Tibial artery (tissue), 4 donors: ENCODE results near the gene CRACR2B.

Source experiments
- DNase-seq, 2 donors: peaks; one replicate each; pipeline ENCODE4 v3.0.0-alpha.2; 2019
- H3K27ac ChIP-seq, 2 donors: fragments of 200-600 bp; sonication (generic) in 1 of 2; 1 replicate in 1 of 2; 2 replicates in 1 of 2; pipeline ENCODE4 v1.5.1; 2018 to 2019; ENCODE audit warnings: mild to moderate bottlenecking in 1 of 2
- H3K27me3 ChIP-seq, 2 donors: fragments of 200-600 bp; sonication (generic) in 1 of 2; one replicate each; pipeline versions ENCODE4 v1.5.1 to v1.6.0; 2016 to 2019
- H3K36me3 ChIP-seq, 3 donors: fragments of 200-600 bp; sonication (generic) in 2 of 3; one replicate each; pipeline ENCODE4 v1.5.1; 2016 to 2019; ENCODE audit warnings: mild to moderate bottlenecking in 2 of 3
- H3K4me1 ChIP-seq, 4 donors: fragments of 200-600 bp; sonication (generic) in 2 of 4; 1 replicate in 3 of 4; 2 replicates in 1 of 4; pipeline ENCODE4 v1.5.1; 2016 to 2019
- H3K4me3 ChIP-seq, 2 donors: fragments of 200-600 bp; sonication (generic) in 1 of 2; 1 replicate in 1 of 2; 2 replicates in 1 of 2; pipeline ENCODE4 v1.5.1; 2018 to 2019; ENCODE audit warnings: mild to moderate bottlenecking in 2 of 2
- H3K9me3 ChIP-seq, 3 donors: fragments of 200-600 bp; sonication (generic) in 1 of 3; one replicate each; pipeline ENCODE4 v1.5.1; 2016 to 2019
- CTCF ChIP-seq, 2 experiments: fragments of 200-600 bp in 1 of 2; fragments of 450-650 bp in 1 of 2; IDR thresholded peaks; one replicate each; pipeline ENCODE4 v1.5.1; 2017 to 2019; ENCODE audit warnings: antibody characterized with exemption in 2 of 2, mild to moderate bottlenecking in 1 of 2, moderate library complexity in 1 of 2
- intact Hi-C: fragments of 100-400 bp; cut with DNase I; formaldehyde crosslinking; loops from one replicate; pipeline ENCODE4 v1.15.0; 2023; ENCODE audit warnings: low total_unique reads

Gene CRACR2B

GRCh38 chr11:794013-794765, 33.5 kb upstream of the CRACR2B start:
- Histone ChIP-seq H3K36me3 (peaks cover 0 to 30% (median 5%) of the 10 kb centered on the region in 3 donors), H3K27ac (no peak overlapping the region), H3K4me3 (no peak overlapping the region), H3K9me3 (no peaks in the 10 kb centered on the region), H3K4me1 (peaks cover 0 to 46% (median 29%) of the 10 kb centered on the region in 4 donors), H3K27me3 (peaks cover 0 to 18% of the 10 kb centered on the region in 2 donors)
- intact Hi-C loops, result no loop called here
- DNase-seq, result no peak
- TF ChIP-seq CTCF (IDR thresholded peaks at IDR 0.05), result no peak

- Histone ChIP-seq H3K27me3 (peaks cover 0 to 10% of the 10 kb centered on the region in 2 donors), H3K9me3 (no peaks in the 10 kb centered on the region), H3K4me3 (peak overlapping the region; percentile 68 to 88), H3K36me3 (peaks cover 0 to 38% (median 5%) of the 10 kb centered on the region in 3 donors), H3K27ac (peak overlapping the region; percentile 71 to 85), H3K4me1 (peaks cover 0 to 38% (median 24%) of the 10 kb centered on the region in 4 donors)
- DNase-seq, result no peak
- no peak for TF ChIP-seq CTCF (IDR thresholded peaks at IDR 0.05)
- intact Hi-C loops, result no loop called here
These were observed 32.7 kb upstream of the CRACR2B start for GRCh38 chr11:794766-795633.

- DNase-seq, result peak; percentile 82 to 89
These were observed 31.8 kb upstream of the CRACR2B start for GRCh38 chr11:795634-796564.

GRCh38 chr11:796565-797295, 31.0 kb upstream of the CRACR2B start:
- Histone ChIP-seq H3K4me3 (peak overlapping the region; percentile 68 to 88), H3K36me3 (peaks cover 0 to 49% (median 3%) of the 10 kb centered on the region in 3 donors), H3K27ac (peak overlapping the region; percentile 71 to 85), H3K9me3 (no peaks in the 10 kb centered on the region), H3K4me1 (peaks cover 0 to 36% (median 24%) of the 10 kb centered on the region in 4 donors), H3K27me3 (no peaks in the 10 kb centered on the region)
- intact Hi-C loops, result no loop called here
- DNase-seq, result no peak
- no peak for TF ChIP-seq CTCF (IDR thresholded peaks at IDR 0.05)

More at GRCh38 chr11:795634-796564, 31.8 kb upstream of the CRACR2B start:
- peak overlapping the region; percentile 68 to 88 for H3K4me3 ChIP-seq
- H3K9me3 ChIP-seq, result no peaks in the 10 kb centered on the region
- peak overlapping the region; percentile 71 to 85 for H3K27ac ChIP-seq
- peaks cover 0 to 36% (median 24%) of the 10 kb centered on the region in 4 donors for H3K4me1 ChIP-seq
- H3K27me3 ChIP-seq, result peaks cover 0 to under 1% of the 10 kb centered on the region in 2 donors
- TF ChIP-seq CTCF (IDR thresholded peaks at IDR 0.05), result no peak
- intact Hi-C loops, result no loop called here
- H3K36me3 ChIP-seq, result peaks cover 0 to 47% (median 5%) of the 10 kb centered on the region in 3 donors
